PC-9 (cell line): ENCODE measurements around the gene B3GNT7. TPM values are rescaled to one million over a fixed set of nuclear protein-coding genes. Genes with fewer than 3 reads are reported as not detected.

Source experiments
- BruUV-seq: library from RNA; stranded (reverse); fragments of 400-500 nt; replicated peaks from 2 replicates; lab custom pipeline; 2021; lab: Mats Ljungman, UMichigan
- CTCF ChIA-PET: fragments of 300-600 bp; sonication (Branson Sonifier 250); formaldehyde crosslinking; loops from one replicate; lab custom pipeline; 2022; ENCODE audit warnings: antibody characterized with exemption; lab: Charles Lee
- POLR2A ChIA-PET: fragments of 300-600 bp; sonication (Branson Sonifier 250); formaldehyde crosslinking; loops from one replicate; lab custom pipeline; 2022; ENCODE audit warnings: antibody characterized with exemption; ENCODE audit not compliant: unreplicated experiment; lab: Charles Lee
- DNase-seq, 2 experiments: peaks; one replicate each; pipeline versions ENCODE4 v3.0.0 to v3.0.0-alpha.2; 2015 to 2022; ENCODE audit warnings: mixed read lengths in 1 of 2
- H2AFZ ChIP-seq: fragments of 200-600 bp; sonication (generic); 2 replicates; pipeline ENCODE4 v1.8.1; 2017; ENCODE audit warnings: antibody characterized with exemption
- H3F3A ChIP-seq: fragments of 200-600 bp; sonication (generic); 2 replicates; pipeline ENCODE4 v1.8.1; 2017; ENCODE audit warnings: antibody characterized with exemption, mild to moderate bottlenecking, low read depth; ENCODE audit not compliant: insufficient read depth
- H3K27ac ChIP-seq: fragments of 200-600 bp; sonication (generic); 2 replicates; pipeline ENCODE4 v1.6.1; 2016; ENCODE audit warnings: mixed run types
- H3K27me3 ChIP-seq: fragments of 200-600 bp; sonication (generic); 2 replicates; pipeline ENCODE4 v1.6.1; 2016; ENCODE audit warnings: low read depth, mixed run types; ENCODE audit not compliant: insufficient read depth
- H3K36me3 ChIP-seq: fragments of 200-600 bp; sonication (generic); 2 replicates; pipeline ENCODE4 v1.6.1; 2016; ENCODE audit warnings: low read depth, mixed run types
- H3K4me1 ChIP-seq: fragments of 200-600 bp; sonication (generic); replicated peaks from 2 replicates; pipeline ENCODE4 v1.6.1; 2016; ENCODE audit warnings: mixed run types; ENCODE audit not compliant: insufficient read depth
- H3K4me2 ChIP-seq: fragments of 200-600 bp; sonication (generic); 2 replicates; pipeline ENCODE4 v1.6.1; 2017; ENCODE audit warnings: mixed run types
- H3K4me3 ChIP-seq: fragments of 200-600 bp; sonication (generic); 2 replicates; pipeline ENCODE4 v1.6.1; 2016; ENCODE audit warnings: mixed run types
- H3K79me2 ChIP-seq: fragments of 200-600 bp; sonication (generic); 2 replicates; pipeline ENCODE4 v1.6.1; 2017; ENCODE audit warnings: low read depth, mixed run types
- H3K9me2 ChIP-seq: fragments of 200-600 bp; sonication (generic); 2 replicates; pipeline ENCODE4 v1.8.1; 2017; ENCODE audit warnings: mild to moderate bottlenecking; ENCODE audit not compliant: insufficient read depth
- H3K9me3 ChIP-seq: fragments of 200-600 bp; sonication (generic); 2 replicates; pipeline ENCODE4 v1.8.1; 2016; ENCODE audit warnings: low read depth; ENCODE audit not compliant: insufficient read depth
- H4K20me1 ChIP-seq: fragments of 200-600 bp; sonication (generic); 2 replicates; pipeline ENCODE4 v1.8.1; 2017; ENCODE audit not compliant: insufficient read depth
- EZH2 ChIP-seq: fragments of 200-600 bp; sonication (generic); IDR thresholded peaks from 2 replicates; pipeline ENCODE4 v1.8.0; 2017; ENCODE audit warnings: antibody characterized with exemption, low read depth
- intact Hi-C: fragments of 100-400 bp; cut with micrococcal nuclease; formaldehyde crosslinking; loops from one replicate; pipeline ENCODE4 v1.10.0; 2022; ENCODE audit not compliant: unreplicated experiment
- total RNA-seq: library from RNA; stranded (reverse); gene quantifications from 2 replicates; pipeline ENCODE4 v1.2.3, GENCODE V29; 2021
- TF ChIP-seq, protein P1 (sequence below): fragments of 200-600 bp; sonication (generic); conservative IDR thresholded peaks from 2 replicates; pipeline ENCODE4 v1.6.1; 2017; ENCODE audit warnings: mixed run types, antibody characterized with exemption, mild to moderate bottlenecking, moderate library complexity

B3GNT7 gene
- total RNA-seq, 1 experiment from 2014 or later, result 14.0 TPM

DNA sequence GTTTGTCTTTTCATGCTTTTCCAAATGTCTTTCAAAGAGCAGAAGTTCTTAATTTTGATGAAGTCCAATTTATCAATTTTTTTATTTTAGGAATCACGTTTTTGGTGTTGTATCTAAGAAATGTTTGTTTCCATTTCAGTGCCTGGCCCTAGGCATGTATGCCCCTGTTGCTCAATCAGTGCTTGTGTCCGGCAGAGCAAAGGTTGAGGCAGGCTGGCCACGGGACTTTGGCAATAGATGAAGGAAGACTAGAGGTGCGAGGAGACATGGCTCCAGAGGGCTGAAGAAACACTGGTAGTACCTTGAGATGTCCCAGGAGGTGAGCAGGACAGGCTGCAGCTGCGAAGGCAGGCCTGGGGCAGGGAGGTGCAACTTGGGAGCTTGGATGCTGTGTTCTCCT lies 10.1 kb upstream of the B3GNT7 start:
- Histone ChIP-seq H3K4me1 (peaks cover 22% of the 10 kb centered on the region), H3F3A (peaks cover 4% of the 10 kb centered on the region; the same call in 1 of the 2 replicates), H2AFZ (no peak overlapping the region), H3K27ac (no peak overlapping the region), H4K20me1 (no peaks in the 10 kb centered on the region), H3K36me3 (no peaks in the 10 kb centered on the region), H3K27me3 (no peaks in the 10 kb centered on the region), H3K9me3 (no peaks in the 10 kb centered on the region; the same call in 1 of the 2 replicates), H3K9me2 (no peaks in the 10 kb centered on the region), H3K4me2 (no peak overlapping the region), H3K79me2 (no peaks in the 10 kb centered on the region), H3K4me3 (no peak overlapping the region)
- ChIA-PET CTCF (no interaction called here), POLR2A (no interaction called here)
- no peak for TF ChIP-seq EZH2
- TF ChIP-seq, protein P1, sequence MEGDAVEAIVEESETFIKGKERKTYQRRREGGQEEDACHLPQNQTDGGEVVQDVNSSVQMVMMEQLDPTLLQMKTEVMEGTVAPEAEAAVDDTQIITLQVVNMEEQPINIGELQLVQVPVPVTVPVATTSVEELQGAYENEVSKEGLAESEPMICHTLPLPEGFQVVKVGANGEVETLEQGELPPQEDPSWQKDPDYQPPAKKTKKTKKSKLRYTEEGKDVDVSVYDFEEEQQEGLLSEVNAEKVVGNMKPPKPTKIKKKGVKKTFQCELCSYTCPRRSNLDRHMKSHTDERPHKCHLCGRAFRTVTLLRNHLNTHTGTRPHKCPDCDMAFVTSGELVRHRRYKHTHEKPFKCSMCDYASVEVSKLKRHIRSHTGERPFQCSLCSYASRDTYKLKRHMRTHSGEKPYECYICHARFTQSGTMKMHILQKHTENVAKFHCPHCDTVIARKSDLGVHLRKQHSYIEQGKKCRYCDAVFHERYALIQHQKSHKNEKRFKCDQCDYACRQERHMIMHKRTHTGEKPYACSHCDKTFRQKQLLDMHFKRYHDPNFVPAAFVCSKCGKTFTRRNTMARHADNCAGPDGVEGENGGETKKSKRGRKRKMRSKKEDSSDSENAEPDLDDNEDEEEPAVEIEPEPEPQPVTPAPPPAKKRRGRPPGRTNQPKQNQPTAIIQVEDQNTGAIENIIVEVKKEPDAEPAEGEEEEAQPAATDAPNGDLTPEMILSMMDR, result no peak
- intact Hi-C loops, result no loop called here
- no peak for DNase-seq
- no TSS peak for BruUV-seq

DNA sequence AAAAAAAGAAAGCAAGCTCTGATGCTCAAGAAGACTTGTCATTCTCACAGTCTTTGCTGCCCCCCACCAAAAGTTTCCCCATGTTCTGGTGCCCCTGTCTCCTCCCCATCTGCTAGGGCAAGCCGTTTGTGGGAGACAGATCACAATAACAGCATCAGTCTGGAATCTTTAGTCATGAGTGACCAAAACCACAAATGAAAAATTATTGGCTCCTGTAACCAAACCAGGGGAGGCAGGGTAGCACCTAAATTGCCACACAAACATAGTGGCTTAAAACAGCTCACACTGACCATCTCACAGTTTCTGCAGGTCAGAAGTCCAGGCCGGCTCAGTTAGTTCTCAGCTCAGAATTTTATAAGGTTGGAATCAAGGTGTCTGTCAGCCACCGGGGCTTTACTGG lies 9.1 kb upstream of the B3GNT7 start:
- Histone ChIP-seq H3K36me3 (no peaks in the 10 kb centered on the region), H3K27me3 (no peaks in the 10 kb centered on the region), H3K79me2 (no peaks in the 10 kb centered on the region), H3K9me2 (no peaks in the 10 kb centered on the region), H3K27ac (no peak overlapping the region; the same call in 1 of the 2 replicates), H3K4me1 (peaks cover 22% of the 10 kb centered on the region), H3K9me3 (no peaks in the 10 kb centered on the region; the same call in 1 of the 2 replicates), H3K4me2 (no peak overlapping the region; the same call in 1 of the 2 replicates), H3K4me3 (no peak overlapping the region), H2AFZ (no peak overlapping the region), H3F3A (peaks cover 4% of the 10 kb centered on the region; the same call in 1 of the 2 replicates), H4K20me1 (no peaks in the 10 kb centered on the region)
- intact Hi-C loops, result no loop called here
- DNase-seq, result peak in 1 of 2 experiments; percentile 66
- ChIA-PET CTCF (no interaction called here), POLR2A (no interaction called here)
- no TSS peak for BruUV-seq
- TF ChIP-seq, protein P1, result no peak
- no peak for TF ChIP-seq EZH2

DNA sequence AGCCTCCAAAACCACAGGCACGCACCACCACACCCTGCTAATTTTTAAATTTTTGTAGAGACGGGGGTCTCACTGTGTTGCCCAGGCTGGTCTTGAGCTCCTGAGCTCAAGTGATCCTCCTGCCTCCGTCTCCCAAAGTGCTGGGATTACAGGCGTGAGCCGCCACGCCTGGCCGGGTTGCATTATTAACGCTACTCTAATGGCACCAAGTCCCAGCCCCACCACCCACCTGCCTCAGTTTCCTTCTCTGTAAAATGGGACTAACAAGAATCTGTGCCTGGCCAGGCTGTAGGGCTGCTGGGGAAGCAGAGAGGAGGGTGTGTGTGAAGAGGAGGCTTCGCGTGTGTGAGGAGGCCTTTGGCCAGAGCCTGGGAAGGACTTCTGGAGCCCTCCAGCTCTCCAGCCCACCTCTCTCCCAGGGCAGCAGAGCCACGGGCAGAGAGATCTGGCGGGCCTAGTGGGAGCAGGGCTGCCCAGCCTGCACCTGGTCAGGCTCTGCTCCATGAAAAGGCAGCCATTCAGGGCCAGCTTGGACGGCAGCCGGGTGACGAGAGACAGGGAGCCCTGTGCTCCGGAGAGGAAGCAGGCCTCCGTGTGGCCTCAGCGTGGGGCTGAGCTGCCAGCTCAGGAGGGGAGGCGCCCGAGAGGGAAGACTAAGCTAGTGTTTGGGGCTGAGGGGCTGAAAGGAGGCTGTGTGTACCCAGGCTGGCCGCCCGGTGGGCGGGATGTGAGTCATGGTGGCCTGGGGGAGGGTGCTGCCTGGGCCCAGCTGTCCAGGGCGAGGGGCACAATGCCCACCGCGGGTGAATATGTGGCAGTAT lies 7.4 kb upstream of the B3GNT7 start:
- H3K36me3 ChIP-seq, result no peaks in the 10 kb centered on the region
- intact Hi-C loops, result no loop called here

More for the DNA sequence above, 7.4 kb upstream of the B3GNT7 start:
- CTCF ChIA-PET, result interaction anchor here (0.6 kb wide), 2 partner anchors 29 to 145 kb away, joined by 3 read pairs; no protein-coding TSS in a partner anchor
- POLR2A ChIA-PET, result interaction anchor here (0.7 kb wide), 1 partner anchor 803 kb away, joined by 4 read pairs; no protein-coding TSS in a partner anchor
- no peaks in the 10 kb centered on the region for H3K27me3 ChIP-seq
- TF ChIP-seq, protein P1, result no peak
- TF ChIP-seq EZH2, result no peak
- no peaks in the 10 kb centered on the region for H4K20me1 ChIP-seq
- peaks cover 22% of the 10 kb centered on the region for H3K4me1 ChIP-seq
- DNase-seq, result peak in 1 of 2 experiments; percentile 40
- H3K9me2 ChIP-seq, result no peaks in the 10 kb centered on the region
- no peaks in the 10 kb centered on the region for H3K79me2 ChIP-seq
- no peak overlapping the region for H3K27ac ChIP-seq
- H3K9me3 ChIP-seq, result no peaks in the 10 kb centered on the region; the same call in 1 of the 2 replicates
- no TSS peak for BruUV-seq
- H2AFZ ChIP-seq, result no peak overlapping the region
- H3K4me3 ChIP-seq, result no peak overlapping the region
- H3K4me2 ChIP-seq, result 0 out of 2 replicates have a peak overlapping the region, but pooled peaks have one; percentile 5
- H3F3A ChIP-seq, result peaks cover 4% of the 10 kb centered on the region; the same call in 1 of the 2 replicates
